ENCODE measurements around the gene KLRG1. TPM values are rescaled to one million over a fixed set of nuclear protein-coding genes. Genes with fewer than 3 reads are reported as not detected.

KLRG1 gene
- 0.17 to 1.5 TPM (median 0.49 TPM) in 3 replicates for total RNA-seq
- long read RNA-seq = 0 reads

DNA sequence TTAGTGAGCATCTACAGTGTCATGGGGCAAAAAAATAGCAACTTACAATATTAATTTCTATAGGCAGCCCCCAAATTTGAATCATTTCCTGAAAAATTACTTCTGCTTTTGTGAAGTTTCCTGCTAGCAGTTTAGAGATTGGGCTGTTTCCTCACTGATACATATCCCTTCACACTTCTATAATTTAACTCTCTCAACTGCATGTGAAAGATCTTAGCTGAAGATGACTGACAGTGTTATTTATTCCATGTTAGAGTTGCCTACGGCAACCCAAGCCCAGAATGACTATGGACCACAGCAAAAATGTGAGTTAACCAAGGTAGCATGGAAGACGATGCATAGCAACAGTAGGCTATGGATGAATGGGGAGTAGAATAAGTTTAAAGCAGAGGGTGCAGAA, at the start of gene KLRG1:
KLRG1 (plus strand) TSS at position 134 of the 400 bp plus-strand sequence; CDS start at position 224, 90 bp downstream.
- no peak within 1 kb of the TSS for H3K4me3 Mint-ChIP-seq (ENCODE audit: unreplicated experiment)
- H3K36me3 Mint-ChIP-seq (ENCODE audit: low read depth) = no peaks in the 10 kb centered on the region
- H3K27ac Mint-ChIP-seq (ENCODE audit: unreplicated experiment) = no peak within 1 kb of the TSS
- no peaks in the 10 kb centered on the region for H3K4me1 Mint-ChIP-seq (ENCODE audit: low read depth)
- DNase-seq (ENCODE audit: low spot score) = no peak
- TF ChIP-seq, protein P1, sequence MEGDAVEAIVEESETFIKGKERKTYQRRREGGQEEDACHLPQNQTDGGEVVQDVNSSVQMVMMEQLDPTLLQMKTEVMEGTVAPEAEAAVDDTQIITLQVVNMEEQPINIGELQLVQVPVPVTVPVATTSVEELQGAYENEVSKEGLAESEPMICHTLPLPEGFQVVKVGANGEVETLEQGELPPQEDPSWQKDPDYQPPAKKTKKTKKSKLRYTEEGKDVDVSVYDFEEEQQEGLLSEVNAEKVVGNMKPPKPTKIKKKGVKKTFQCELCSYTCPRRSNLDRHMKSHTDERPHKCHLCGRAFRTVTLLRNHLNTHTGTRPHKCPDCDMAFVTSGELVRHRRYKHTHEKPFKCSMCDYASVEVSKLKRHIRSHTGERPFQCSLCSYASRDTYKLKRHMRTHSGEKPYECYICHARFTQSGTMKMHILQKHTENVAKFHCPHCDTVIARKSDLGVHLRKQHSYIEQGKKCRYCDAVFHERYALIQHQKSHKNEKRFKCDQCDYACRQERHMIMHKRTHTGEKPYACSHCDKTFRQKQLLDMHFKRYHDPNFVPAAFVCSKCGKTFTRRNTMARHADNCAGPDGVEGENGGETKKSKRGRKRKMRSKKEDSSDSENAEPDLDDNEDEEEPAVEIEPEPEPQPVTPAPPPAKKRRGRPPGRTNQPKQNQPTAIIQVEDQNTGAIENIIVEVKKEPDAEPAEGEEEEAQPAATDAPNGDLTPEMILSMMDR (IDR thresholded peaks at IDR 0.05) = no peak
- H3K9me3 Mint-ChIP-seq (ENCODE audit: low read depth) = no peaks in the 10 kb centered on the region
- no peaks in the 10 kb centered on the region for H3K27me3 Mint-ChIP-seq (ENCODE audit: low read depth)

DNA sequence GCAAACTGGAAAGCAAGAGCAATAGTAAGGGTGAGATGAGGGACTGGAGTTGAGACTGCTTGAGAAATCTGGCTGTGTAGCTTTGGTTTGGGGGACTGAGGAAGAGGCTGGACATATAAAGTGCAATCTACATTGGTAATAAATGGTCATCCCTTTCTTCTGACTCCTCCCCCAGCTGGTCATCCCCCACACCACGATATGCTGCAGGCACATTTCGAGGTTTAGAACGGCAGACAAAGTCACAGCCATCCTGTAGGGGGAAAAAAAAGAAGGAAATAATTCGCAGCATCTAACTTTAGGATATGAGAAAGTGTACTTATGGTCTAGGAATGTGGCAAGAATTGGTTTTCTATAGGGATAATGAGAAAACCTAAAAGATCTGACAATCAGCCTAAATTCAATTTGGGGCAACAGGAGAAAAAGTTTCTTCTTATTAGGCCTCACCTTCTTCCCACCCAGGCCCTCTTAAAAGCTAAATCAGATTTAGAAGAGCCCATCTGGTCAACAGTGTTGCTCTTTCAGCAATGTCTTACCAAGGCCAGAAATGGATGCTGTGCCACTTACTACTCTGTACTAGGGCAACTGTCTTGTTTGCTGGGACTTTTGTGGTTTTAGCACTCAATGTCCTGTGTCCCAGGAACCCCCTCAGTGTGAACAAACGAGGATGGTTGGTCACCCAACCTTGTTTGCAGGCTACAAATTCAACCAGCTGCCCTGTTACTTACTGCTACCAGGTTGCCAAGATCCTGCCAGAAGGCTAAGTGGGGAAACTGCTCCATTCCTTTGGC, 47.5 kb upstream of the KLRG1 start:
- Mint-ChIP-seq H3K27me3 (ENCODE audit: low read depth) (no peaks in the 10 kb centered on the region), H3K4me3 (ENCODE audit: unreplicated experiment) (no peak overlapping the region), H3K27ac (ENCODE audit: unreplicated experiment) (no peak overlapping the region), H3K4me1 (ENCODE audit: low read depth) (peaks cover 6% of the 10 kb centered on the region), H3K36me3 (ENCODE audit: low read depth) (peaks cover 31% of the 10 kb centered on the region), H3K9me3 (ENCODE audit: low read depth) (no peaks in the 10 kb centered on the region)
- TF ChIP-seq, protein P1 (IDR thresholded peaks at IDR 0.05) = no peak
- DNase-seq (ENCODE audit: low spot score) = no peak

DNA sequence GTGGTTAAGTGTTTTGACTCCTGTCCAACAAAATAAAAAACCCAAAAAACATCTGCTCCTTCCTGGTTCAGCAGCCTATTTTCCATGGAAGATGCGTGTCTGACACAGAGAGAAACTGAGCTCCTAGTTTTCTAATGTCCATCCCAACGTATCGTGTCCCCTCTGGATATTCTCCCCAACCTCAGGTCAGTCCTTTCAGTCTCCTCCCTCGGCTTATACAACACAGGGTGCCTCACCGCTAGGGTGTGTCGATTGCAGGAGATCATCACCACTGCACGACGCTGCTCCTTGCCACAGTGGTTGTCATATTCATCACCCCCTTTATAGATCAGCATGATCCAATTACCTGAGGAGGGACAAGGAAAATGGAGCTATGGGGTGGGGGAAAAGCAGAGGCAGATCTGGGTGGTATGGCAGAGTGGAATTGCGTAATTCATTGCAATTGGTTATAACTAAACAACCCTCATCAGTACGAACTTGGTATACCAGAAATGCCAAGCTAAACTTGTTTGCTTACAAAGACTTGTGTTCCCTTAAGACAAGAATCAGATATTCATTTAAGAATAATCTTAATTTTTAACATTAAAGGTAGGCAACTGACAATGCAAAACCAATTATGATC, 45.7 kb upstream of the KLRG1 start:
- Mint-ChIP-seq H3K36me3 (ENCODE audit: low read depth) (peaks cover 25% of the 10 kb centered on the region), H3K27ac (ENCODE audit: unreplicated experiment) (no peak overlapping the region), H3K4me3 (ENCODE audit: unreplicated experiment) (no peak overlapping the region), H3K27me3 (ENCODE audit: low read depth) (no peaks in the 10 kb centered on the region), H3K9me3 (ENCODE audit: low read depth) (no peaks in the 10 kb centered on the region), H3K4me1 (ENCODE audit: low read depth) (peaks cover 20% of the 10 kb centered on the region)
- no peak for DNase-seq (ENCODE audit: low spot score)
- TF ChIP-seq, protein P1 (IDR thresholded peaks at IDR 0.05) = no peak

DNA sequence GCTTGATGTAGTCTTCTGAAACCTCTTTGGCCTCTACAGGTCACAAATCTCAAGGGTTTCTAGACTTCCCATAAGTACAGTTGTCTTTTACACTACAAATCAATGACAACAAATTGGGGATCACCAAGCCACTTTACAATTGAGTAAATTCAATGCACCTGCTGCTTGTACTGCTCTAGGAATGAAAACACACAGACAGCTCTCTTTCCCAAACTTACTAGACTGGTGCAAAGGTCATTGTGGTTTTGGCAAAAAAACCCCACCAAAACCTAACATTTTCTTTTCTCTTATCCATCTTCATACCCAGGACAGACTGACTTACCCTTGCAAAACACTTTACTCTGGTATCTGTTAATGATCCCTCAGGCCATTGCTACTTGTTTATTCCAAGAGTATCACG, 42.6 kb upstream of the KLRG1 start:
- H3K36me3 Mint-ChIP-seq (ENCODE audit: low read depth) = peaks cover 21% of the 10 kb centered on the region
- DNase-seq (ENCODE audit: low spot score) = no peak
- no peaks in the 10 kb centered on the region for H3K9me3 Mint-ChIP-seq (ENCODE audit: low read depth)
- no peaks in the 10 kb centered on the region for H3K27me3 Mint-ChIP-seq (ENCODE audit: low read depth)
- H3K4me3 Mint-ChIP-seq (ENCODE audit: unreplicated experiment) = no peak overlapping the region
- peaks cover 30% of the 10 kb centered on the region for H3K4me1 Mint-ChIP-seq (ENCODE audit: low read depth)
- no peak overlapping the region for H3K27ac Mint-ChIP-seq (ENCODE audit: unreplicated experiment)
- TF ChIP-seq, protein P1 (IDR thresholded peaks at IDR 0.05) = no peak

DNA sequence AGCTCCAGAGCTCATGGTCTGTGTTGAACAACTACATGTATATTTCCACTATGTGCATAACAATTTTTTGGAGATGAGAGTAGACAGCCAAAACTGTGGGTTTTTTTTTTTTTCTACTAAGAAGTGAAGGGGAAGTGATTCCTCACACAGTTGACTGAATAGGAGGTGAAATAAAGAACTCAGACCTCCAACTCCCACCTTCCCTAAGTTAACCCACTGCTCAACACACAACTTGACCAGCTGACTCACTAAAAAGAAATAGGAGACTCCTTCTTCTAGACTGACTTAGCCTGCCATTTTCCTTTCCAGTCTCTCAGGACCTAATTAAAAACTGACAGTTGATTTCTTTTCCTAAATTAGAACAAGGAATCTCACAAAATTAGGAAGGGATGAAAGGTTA, 41.6 kb upstream of the KLRG1 start:
- TF ChIP-seq, protein P1 (IDR thresholded peaks at IDR 0.05) = no peak
- no peaks in the 10 kb centered on the region for H3K27me3 Mint-ChIP-seq (ENCODE audit: low read depth)
- no peak overlapping the region for H3K27ac Mint-ChIP-seq (ENCODE audit: unreplicated experiment)
- H3K4me3 Mint-ChIP-seq (ENCODE audit: unreplicated experiment) = peak overlapping the region; percentile 99
- H3K36me3 Mint-ChIP-seq (ENCODE audit: low read depth) = peaks cover 15% of the 10 kb centered on the region
- DNase-seq (ENCODE audit: low spot score) = no peak
- H3K9me3 Mint-ChIP-seq (ENCODE audit: low read depth) = no peaks in the 10 kb centered on the region
- peaks cover 30% of the 10 kb centered on the region for H3K4me1 Mint-ChIP-seq (ENCODE audit: low read depth)

All from chondrocyte (in vitro differentiated cells).